ENCODE measurements around the gene BCL7A. TPM values are rescaled to one million over a fixed set of nuclear protein-coding genes. Genes with fewer than 3 reads are reported as not detected.
A peak's percentile ranks its signal among the peaks of the same experiment; 100 is the strongest.
"Not testable (repeated sequence)": the region's sequence is repeated elsewhere in the genome, so short reads cannot be mapped to it uniquely, and the experiment has no call there.

The BCL7A gene
- total and polyA plus RNA-seq, 9 donors = 7.8 to 20.2 (median 16.2) TPM

DNA sequence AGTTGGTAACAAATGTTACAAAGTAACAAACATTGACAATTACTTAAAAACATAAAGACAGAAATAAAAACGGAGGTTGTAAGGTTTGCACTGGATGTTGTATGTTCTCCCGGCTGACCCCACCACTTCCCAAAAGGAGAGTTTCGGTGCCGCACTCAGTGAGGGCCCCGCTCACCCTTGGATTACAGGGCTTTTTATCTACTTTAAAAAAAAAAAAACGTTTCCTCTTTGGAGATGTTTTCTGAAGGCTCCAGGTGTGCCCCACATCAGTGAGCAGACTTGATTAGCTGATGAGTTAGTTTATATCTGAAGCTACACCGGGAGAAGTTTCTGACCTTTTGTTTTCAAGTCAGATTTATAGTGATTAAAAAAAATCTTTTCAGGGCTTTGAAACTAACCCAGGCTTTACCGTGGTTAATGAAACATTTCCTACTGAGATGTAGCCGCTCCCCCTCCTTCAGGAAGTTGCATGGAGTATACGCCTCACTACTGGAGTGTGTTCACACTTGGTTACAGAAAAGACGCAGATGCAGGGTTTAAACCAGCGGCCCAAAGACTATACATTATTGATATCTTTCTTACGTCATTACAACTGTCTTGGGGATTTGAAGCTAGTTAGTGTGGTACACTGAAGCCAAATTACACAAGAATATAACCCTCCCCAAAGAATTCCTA lies 38.0 kb upstream of the BCL7A start:
- Histone ChIP-seq H3K27ac (ENCODE audit: low read length) (no peak overlapping the region), H3K27me3 (ENCODE audit: control insufficient read depth, insufficient read depth, low read length) (no peaks in the 10 kb centered on the region), H3K4me1 (ENCODE audit: control insufficient read depth, insufficient read depth, low read length) (no peaks in the 10 kb centered on the region), H3K4me3 (ENCODE audit: low read length) (no peak overlapping the region), H3K9me3 (replicated peaks; ENCODE audit: control insufficient read depth, low read depth, low read length) (no peaks in the 10 kb centered on the region), H3K36me3 (ENCODE audit: control insufficient read depth, insufficient read depth, low read length) (no peaks in the 10 kb centered on the region)
- peak; percentile 26 for DNase-seq
- WGBS (ENCODE audit: insufficient coverage) = no CpG with 5 or more reads among the region's 13 CpGs

DNA sequence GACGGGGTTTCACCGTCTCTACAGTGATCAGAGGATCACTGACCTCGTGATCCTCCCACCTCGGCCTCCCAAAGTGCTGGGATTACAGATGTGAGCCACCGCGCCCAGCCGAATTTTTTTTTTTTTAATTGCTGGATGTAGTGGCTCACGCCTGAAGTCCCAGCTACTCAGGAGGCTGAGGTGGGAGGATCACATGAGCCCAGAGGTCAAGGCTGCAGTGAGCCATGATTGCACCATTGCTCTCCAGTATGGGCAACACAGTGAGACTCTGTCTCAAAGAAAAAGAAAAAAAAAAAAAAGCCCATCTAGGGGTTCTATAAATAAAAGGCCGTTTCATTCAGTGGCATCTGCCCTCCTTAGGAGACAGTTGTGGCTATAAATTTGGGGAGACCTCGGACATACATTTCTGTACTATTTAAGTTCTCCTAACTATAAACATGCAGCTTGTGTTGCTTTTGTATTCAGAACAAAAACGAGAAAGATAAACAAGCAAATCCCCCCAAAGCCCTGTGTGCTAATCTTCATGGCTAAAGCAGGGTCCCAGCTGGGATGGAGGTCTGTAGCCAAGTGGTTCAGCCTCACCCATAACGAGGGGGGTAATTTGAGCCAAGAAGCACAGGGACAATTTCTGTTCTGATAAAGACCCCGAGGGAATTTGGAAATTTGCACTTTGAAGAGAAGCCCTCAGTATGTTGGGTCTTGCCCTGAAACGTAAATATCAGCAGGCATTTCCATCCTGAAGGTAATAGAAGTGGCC lies 35.0 kb upstream of the BCL7A start:
- 78% methylated on average over 11 of the region's 14 CpGs for WGBS (ENCODE audit: insufficient coverage)
- no peaks in the 10 kb centered on the region for H3K36me3 ChIP-seq (ENCODE audit: control insufficient read depth, insufficient read depth, low read length)

DNA sequence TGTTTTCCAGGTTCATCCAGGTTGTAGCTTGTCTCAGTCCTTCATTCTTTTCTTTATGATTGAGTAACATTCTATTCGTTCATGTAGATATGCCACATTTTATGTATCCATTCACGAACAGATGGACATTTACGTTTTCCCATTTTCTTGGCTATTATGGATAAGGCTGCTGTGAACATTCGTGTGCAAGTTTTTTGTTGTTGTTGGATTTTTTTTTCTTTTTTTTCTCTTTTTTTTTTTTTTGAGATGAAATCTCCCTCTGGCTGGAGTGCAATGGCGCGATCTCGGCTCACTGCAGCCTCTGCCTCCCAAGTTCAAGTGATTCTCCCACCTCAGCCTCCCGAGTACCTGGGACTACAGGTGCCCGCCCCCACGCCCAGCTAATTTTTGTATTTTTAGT lies 33.2 kb upstream of the BCL7A start:
- not testable (repeated sequence) for H3K36me3 ChIP-seq (ENCODE audit: control insufficient read depth, insufficient read depth, low read length); H3K27me3 ChIP-seq (ENCODE audit: control insufficient read depth, insufficient read depth, low read length); H3K4me3 ChIP-seq (ENCODE audit: low read length); H3K27ac ChIP-seq (ENCODE audit: low read length); H3K9me3 ChIP-seq (replicated peaks; ENCODE audit: control insufficient read depth, low read depth, low read length); DNase-seq; H3K4me1 ChIP-seq (ENCODE audit: control insufficient read depth, insufficient read depth, low read length)
- WGBS (ENCODE audit: insufficient coverage) = no CpG with 5 or more reads among the region's 10 CpGs

More for the DNA sequence above, 35.0 kb upstream of the BCL7A start:
- no peaks in the 10 kb centered on the region for H3K27me3 ChIP-seq (ENCODE audit: control insufficient read depth, insufficient read depth, low read length)
- H3K4me1 ChIP-seq (ENCODE audit: control insufficient read depth, insufficient read depth, low read length) = no peaks in the 10 kb centered on the region
- H3K27ac ChIP-seq (ENCODE audit: low read length) = no peak overlapping the region
- no peaks in the 10 kb centered on the region for H3K9me3 ChIP-seq (replicated peaks; ENCODE audit: control insufficient read depth, low read depth, low read length)
- no peak overlapping the region for H3K4me3 ChIP-seq (ENCODE audit: low read length)
- DNase-seq = no peak

DNA sequence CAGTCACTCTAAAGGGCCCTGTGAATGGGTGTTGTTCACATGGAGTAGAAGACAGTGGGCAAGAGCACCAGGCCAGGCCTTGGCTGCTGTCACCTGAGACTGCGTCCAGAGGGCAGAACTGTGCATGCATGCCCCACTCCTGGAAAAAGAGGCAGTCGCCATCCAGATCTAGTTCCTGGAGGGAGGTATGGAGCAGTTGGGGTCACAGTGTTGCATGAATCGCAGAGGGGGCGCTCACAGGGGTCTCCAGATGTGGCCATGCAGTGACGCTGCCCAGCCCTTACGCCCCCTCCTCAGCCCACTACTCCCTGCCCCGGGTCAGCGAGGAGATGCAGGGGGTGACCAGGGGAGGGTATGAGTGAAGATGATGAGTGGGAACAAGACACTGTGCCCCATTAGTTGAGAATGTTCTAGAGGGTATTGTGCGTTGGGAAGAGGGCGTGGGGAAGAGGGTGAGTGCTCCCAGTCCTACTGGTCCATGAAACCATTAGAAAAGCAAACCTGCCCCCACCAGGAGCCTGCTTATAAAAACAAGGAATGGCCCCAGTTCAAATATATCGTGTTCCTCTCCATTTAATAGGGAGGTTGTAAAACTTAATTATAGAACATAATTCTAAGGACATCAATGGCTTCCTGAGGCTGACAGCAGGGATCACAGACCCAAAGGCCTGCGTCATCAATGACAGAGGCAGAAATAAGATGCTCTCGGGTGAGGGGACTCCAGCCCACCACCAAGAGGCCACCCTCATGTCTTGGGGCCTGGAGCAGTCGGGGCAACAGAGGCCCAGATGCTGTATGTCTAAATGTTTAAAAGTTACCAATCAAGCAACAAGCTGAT lies 32.2 kb upstream of the BCL7A start:
- Histone ChIP-seq H3K4me3 (ENCODE audit: low read length) (no peak overlapping the region), H3K27me3 (ENCODE audit: control insufficient read depth, insufficient read depth, low read length) (no peaks in the 10 kb centered on the region), H3K27ac (ENCODE audit: low read length) (no peak overlapping the region), H3K9me3 (replicated peaks; ENCODE audit: control insufficient read depth, low read depth, low read length) (no peaks in the 10 kb centered on the region), H3K4me1 (ENCODE audit: control insufficient read depth, insufficient read depth, low read length) (no peaks in the 10 kb centered on the region), H3K36me3 (ENCODE audit: control insufficient read depth, insufficient read depth, low read length) (no peaks in the 10 kb centered on the region)
- no peak for DNase-seq
- 70% methylated on average over 5 of the region's 14 CpGs for WGBS (ENCODE audit: insufficient coverage)

DNA sequence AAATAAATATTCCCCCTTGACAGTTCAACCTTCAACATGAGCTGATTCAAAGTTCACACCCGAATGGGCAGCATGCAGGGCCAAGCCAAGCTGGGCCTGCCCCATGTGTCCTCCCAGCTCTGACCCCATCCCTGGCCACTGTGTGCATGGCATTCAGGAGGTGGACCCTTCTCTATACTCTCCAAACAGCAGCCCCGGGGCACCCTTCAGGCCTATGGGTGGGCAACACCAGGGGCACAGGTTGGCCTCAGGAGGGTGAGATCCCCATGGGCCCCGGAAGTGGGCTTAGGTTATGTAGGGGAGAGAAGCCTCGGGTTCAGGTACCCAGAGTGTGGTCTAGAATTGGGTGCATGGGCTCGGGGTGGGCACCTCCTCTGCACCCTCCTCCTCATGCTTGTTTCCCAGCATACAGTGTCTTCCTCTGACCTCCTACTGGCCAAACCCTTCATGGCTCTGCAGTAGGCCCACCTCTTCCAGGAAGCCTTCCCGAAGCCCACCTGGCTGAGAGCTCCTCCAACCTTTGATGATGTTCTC lies 31.5 kb upstream of the BCL7A start:
- H3K27ac ChIP-seq (ENCODE audit: low read length) = no peak overlapping the region
- H3K36me3 ChIP-seq (ENCODE audit: control insufficient read depth, insufficient read depth, low read length) = no peaks in the 10 kb centered on the region
- DNase-seq = no peak
- no peak overlapping the region for H3K4me3 ChIP-seq (ENCODE audit: low read length)
- H3K4me1 ChIP-seq (ENCODE audit: control insufficient read depth, insufficient read depth, low read length) = no peaks in the 10 kb centered on the region
- no peaks in the 10 kb centered on the region for H3K27me3 ChIP-seq (ENCODE audit: control insufficient read depth, insufficient read depth, low read length)
- WGBS (ENCODE audit: insufficient coverage) = 92% methylated on average over 1 of the region's 6 CpGs
- H3K9me3 ChIP-seq (replicated peaks; ENCODE audit: control insufficient read depth, low read depth, low read length) = no peaks in the 10 kb centered on the region

DNA sequence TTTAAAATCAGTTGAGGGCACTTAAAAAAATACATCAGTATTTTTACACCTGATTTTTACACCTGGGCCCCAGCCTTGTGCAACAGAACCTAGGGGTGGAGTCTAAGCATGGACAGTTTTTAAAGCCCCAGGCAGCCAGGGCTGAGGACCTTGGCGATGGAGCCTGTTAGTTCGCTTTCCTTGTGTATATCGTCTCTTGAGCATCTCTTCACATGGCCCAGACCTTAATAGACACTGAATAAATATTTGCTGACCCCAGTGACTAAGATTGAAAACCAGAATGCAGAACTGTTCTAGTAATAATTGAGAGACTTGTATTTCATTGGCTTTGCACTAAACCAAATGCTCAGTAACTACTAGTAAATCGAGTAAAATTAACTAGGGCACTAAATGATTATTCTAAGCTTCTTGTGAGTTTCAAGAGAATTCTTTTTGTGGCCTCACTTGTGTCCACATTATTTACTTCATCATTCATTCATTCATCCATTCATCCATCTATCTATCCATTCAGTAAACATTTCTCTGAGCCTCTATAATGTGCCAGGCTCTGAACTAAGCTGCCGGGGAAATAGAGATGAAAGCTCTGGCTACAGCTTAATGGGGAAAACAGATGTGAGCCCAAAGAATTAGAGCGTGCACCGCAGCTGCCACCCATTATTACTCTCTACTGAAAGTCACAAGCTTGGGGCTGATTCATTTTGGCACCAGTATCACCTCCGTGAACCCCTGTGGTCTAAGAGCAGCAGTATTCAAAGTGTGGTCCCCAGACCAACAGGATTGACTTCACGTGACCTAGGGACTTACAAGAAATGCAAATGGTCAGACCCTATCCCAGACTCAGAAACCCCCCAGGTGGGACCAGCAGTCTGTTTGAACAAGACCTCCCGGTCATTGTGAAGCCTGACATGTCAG lies 30.7 kb upstream of the BCL7A start:
- peak; percentile 14 for DNase-seq
- Histone ChIP-seq H3K36me3 (ENCODE audit: control insufficient read depth, insufficient read depth, low read length) (no peaks in the 10 kb centered on the region), H3K9me3 (replicated peaks; ENCODE audit: control insufficient read depth, low read depth, low read length) (no peaks in the 10 kb centered on the region), H3K4me1 (ENCODE audit: control insufficient read depth, insufficient read depth, low read length) (no peaks in the 10 kb centered on the region), H3K27me3 (ENCODE audit: control insufficient read depth, insufficient read depth, low read length) (no peaks in the 10 kb centered on the region), H3K4me3 (ENCODE audit: low read length) (no peak overlapping the region), H3K27ac (ENCODE audit: low read length) (no peak overlapping the region)
- 30% methylated on average over 6 of the region's 10 CpGs for WGBS (ENCODE audit: insufficient coverage)

DNA sequence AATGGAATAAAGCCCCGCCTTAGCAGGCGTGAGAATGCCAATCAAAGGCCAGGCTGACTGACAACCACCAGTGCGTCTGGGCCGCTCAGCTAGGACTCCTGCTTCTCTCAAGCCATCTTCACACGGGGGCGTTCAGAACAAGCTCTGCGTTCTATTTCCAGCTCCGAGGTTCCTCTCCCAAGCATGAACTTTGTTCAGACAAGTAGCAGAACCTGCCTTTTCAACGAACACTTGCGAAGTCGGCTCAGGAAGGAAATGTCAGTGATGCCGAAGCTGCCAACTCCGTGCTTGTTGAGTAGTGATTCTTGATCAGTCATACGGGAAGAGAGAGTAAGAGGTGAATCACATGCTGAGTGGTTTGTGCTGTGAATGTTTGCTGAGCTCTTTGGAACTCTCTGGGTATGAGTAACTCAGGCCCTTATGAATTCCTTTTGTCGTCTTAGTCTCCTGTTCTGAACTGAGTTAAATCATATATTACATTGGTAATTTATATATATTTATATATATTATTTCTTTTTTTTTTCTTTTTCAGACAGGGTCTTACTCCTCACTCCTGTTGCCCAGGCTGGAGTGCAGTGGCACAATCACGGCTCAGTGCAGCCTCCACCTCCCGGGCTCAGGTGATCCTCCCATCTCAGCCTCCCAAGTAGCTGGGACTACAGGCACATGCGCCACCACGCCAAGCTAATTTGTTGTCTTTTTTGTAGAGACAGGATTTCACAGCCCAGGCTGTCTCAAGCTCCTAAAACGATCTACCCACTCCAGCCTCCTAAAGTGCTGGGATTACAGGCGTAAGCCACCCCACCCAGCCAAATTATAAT lies 29.4 kb upstream of the BCL7A start:
- Histone ChIP-seq H3K27me3 (ENCODE audit: control insufficient read depth, insufficient read depth, low read length) (no peaks in the 10 kb centered on the region), H3K9me3 (replicated peaks; ENCODE audit: control insufficient read depth, low read depth, low read length) (no peaks in the 10 kb centered on the region), H3K4me1 (ENCODE audit: control insufficient read depth, insufficient read depth, low read length) (no peaks in the 10 kb centered on the region), H3K36me3 (ENCODE audit: control insufficient read depth, insufficient read depth, low read length) (no peaks in the 10 kb centered on the region), H3K4me3 (ENCODE audit: low read length) (no peak overlapping the region), H3K27ac (ENCODE audit: low read length) (no peak overlapping the region)
- DNase-seq = peak; percentile 23
- 81% methylated on average over 14 of the region's 21 CpGs for WGBS (ENCODE audit: insufficient coverage)

DNA sequence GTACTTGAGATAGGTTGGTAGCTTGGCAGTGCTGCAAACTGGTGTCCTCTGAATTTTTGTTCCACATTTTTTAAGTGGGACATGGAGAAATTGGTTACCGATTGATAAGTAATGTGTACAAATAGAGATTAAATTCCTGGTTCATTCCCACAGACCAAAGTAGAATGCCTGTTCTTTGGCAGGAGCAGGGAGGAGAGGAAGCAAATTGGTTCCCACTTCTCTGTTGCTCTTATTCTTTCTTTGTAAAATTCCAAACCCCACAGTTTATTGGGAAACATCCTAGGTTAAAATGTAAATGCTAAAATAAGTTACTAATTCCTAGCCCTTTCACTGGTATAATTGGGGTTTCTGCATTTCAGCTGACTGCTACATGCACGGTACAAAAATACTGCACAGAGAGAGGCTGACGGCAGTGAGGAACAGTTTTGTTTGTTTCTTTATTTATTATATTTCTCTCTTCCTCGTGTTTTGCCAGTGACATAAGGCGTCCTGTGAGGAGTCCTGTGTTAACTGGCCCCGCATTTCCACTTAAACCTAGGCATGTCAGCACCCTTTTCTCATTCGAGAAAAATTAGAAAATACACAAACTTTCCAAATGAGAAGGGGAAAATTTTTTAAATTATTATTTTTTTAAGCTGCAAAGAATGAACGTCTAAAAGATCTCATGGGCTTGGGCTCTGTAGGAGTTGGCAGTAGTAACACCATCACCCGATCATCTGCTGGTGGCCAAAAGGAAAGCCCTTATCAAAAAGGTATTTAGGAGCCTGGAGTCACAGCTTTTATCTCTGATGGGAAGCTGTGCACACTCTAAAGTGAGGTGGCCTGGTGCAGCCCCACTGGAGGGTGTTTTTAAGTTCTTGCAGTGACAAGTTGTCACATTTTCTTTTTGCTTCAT lies 25.4 kb upstream of the BCL7A start:
- no peak overlapping the region for H3K4me3 ChIP-seq (ENCODE audit: low read length)
- no peaks in the 10 kb centered on the region for H3K4me1 ChIP-seq (ENCODE audit: control insufficient read depth, insufficient read depth, low read length)
- DNase-seq = no peak
- no peaks in the 10 kb centered on the region for H3K36me3 ChIP-seq (ENCODE audit: control insufficient read depth, insufficient read depth, low read length)
- peaks cover 6% of the 10 kb centered on the region for H3K9me3 ChIP-seq (replicated peaks; ENCODE audit: control insufficient read depth, low read depth, low read length)
- no peaks in the 10 kb centered on the region for H3K27me3 ChIP-seq (ENCODE audit: control insufficient read depth, insufficient read depth, low read length)
- no peak overlapping the region for H3K27ac ChIP-seq (ENCODE audit: low read length)
- 60% methylated on average over 1 of the region's 9 CpGs for WGBS (ENCODE audit: insufficient coverage)

All from muscle of leg (tissue), 11 donors.